ENCODE data around the gene PLA2G15. TPM values are rescaled to one million over a fixed set of nuclear protein-coding genes. Genes with fewer than 3 reads are reported as not detected.

The PLA2G15 gene
- total RNA-seq, 3 donors from 2014 or later, result 13.2 to 14.2 (median 13.5) TPM

- Histone ChIP-seq H3K4me3 (peak overlapping the region; percentile 29), H3K36me3 (ENCODE audit: low read depth) (peaks cover 3% of the 10 kb centered on the region), H3K4me1 (ENCODE audit: low read depth) (peaks cover 25% of the 10 kb centered on the region), H3K9me3 (no peaks in the 10 kb centered on the region)
- no peak for TF ChIP-seq CTCF (IDR thresholded peaks at IDR 0.05)
- intact Hi-C loops (cut with DNase I, micrococcal nuclease), result no loop called here
- peak; percentile 62 for ATAC-seq
- peak; percentile 91 to 95 (median 94) for DNase-seq
These were observed 8.9 kb upstream of the PLA2G15 start for GRCh38 chr16:68236137-68236825.

DNA sequence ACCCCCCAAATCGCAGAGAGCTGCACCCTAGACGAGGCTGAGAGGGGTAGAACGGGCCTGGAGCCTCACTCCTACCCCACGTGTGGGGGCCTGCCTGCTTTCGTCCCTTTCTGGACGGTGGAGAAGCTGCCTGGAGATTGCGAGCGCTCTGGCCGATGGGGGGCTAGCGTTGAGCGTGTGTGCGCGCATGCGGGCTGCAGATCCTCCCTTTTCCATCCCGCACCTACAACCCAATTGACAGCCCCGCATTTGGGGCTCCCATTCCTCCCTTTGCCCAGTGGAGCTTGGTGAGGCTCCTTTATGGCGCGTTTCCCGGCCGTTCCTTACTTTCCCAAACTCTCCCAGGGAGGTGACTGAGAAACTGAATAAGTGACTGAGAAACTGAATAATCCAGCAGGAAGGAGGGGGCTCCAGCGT, 8.3 kb upstream of the PLA2G15 start:
- no peak for ATAC-seq
- Histone ChIP-seq H3K36me3 (ENCODE audit: low read depth) (peaks cover 3% of the 10 kb centered on the region), H3K4me1 (ENCODE audit: low read depth) (peaks cover 25% of the 10 kb centered on the region), H3K9me3 (no peaks in the 10 kb centered on the region), H3K4me3 (peak overlapping the region; percentile 21)
- intact Hi-C loops (cut with DNase I, micrococcal nuclease), result no loop called here
- DNase-seq, result peak in 2 of 3 donors; percentile 66 to 67
- no peak for TF ChIP-seq CTCF (IDR thresholded peaks at IDR 0.05)

DNA sequence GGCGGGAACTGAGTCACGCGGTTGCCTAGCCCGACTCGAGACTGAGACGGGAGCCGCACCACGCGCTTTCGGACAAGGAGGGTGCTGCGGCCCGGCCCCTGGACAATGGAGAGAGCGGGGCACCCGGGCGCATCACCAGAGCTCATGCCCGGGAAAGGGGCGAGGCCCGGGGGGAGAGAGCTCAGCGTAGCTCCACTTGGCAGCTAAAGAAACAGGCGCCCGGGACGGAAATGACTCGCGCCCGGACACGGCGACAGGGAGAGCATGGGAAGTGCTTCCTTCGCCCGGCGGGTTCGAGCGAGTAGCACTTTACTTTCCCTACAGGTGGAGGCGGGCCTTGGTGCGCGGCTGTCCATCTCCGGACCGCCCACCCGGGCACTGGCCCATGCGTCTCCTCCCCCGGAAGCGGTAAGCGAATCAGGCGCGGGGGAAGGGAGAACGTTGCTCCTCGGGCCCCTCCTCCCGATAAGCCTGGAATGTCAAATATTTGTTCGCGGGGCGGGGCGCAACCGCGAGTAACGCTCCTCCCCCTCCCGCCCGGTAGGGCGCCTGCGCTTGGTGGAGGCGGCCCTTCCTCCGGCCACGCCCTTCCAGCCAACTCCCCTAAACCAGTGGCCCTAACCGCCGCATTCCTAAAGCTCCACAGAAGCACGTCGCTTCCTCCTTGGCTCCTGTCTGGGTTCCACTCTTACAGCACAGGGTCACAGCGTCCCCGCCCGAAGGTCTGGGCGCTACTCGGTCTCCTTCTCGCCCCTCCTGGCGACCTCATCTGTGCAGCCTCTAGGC, 7.7 kb upstream of the PLA2G15 start:
- peak; percentile 72 for ATAC-seq
- H3K4me3 ChIP-seq, result peak overlapping the region; percentile 21
- no peak for TF ChIP-seq CTCF (IDR thresholded peaks at IDR 0.05)
- peaks cover 3% of the 10 kb centered on the region for H3K36me3 ChIP-seq (ENCODE audit: low read depth)
- no peaks in the 10 kb centered on the region for H3K9me3 ChIP-seq
- H3K4me1 ChIP-seq (ENCODE audit: low read depth), result peaks cover 25% of the 10 kb centered on the region
- intact Hi-C loops (cut with DNase I, micrococcal nuclease), result no loop called here
- DNase-seq, result peak; percentile 98 to 99 (median 99)

GRCh38 chr16:68238029-68238345, 7.2 kb upstream of the PLA2G15 start:
- TF ChIP-seq CTCF (IDR thresholded peaks at IDR 0.05), result no peak
- Histone ChIP-seq H3K4me3 (peak overlapping the region; percentile 21), H3K4me1 (ENCODE audit: low read depth) (peaks cover 21% of the 10 kb centered on the region), H3K9me3 (no peaks in the 10 kb centered on the region), H3K36me3 (ENCODE audit: low read depth) (peaks cover 3% of the 10 kb centered on the region)
- no peak for DNase-seq
- ATAC-seq, result no peak
- intact Hi-C loops (cut with DNase I, micrococcal nuclease), result no loop called here

GRCh38 chr16:68242085-68242484, 3.1 kb upstream of the PLA2G15 start:
- ATAC-seq (no peak), DNase-seq (peak in 1 of 3 donors; percentile 14)
- H3K4me3 ChIP-seq, result no peak overlapping the region
- TF ChIP-seq CTCF (IDR thresholded peaks at IDR 0.05), result no peak
- intact Hi-C loops (cut with DNase I, micrococcal nuclease), result loop anchor here in 1 of 2 donors (5.0 kb wide), 1 partner anchor 85 kb away; no protein-coding TSS in a partner anchor
- peaks cover 30% of the 10 kb centered on the region for H3K4me1 ChIP-seq (ENCODE audit: low read depth)
- no peaks in the 10 kb centered on the region for H3K36me3 ChIP-seq (ENCODE audit: low read depth)
- no peaks in the 10 kb centered on the region for H3K9me3 ChIP-seq
